HG03571 (cell line): ENCODE data around the gene PUM1.
A peak's percentile ranks its signal among the peaks of the same experiment; 100 is the strongest.
"Not testable (repeated sequence)": the region's sequence is repeated elsewhere in the genome, so short reads cannot be mapped to it uniquely, and the experiment has no call there.

ENCODE experiments used
- ATAC-seq: cut with Tn5 transposase; IDR thresholded peaks from one replicate; pipeline ENCODE4 v1.9.1; 2021; ENCODE audit not compliant: unreplicated experiment

PUM1 gene, protein sequence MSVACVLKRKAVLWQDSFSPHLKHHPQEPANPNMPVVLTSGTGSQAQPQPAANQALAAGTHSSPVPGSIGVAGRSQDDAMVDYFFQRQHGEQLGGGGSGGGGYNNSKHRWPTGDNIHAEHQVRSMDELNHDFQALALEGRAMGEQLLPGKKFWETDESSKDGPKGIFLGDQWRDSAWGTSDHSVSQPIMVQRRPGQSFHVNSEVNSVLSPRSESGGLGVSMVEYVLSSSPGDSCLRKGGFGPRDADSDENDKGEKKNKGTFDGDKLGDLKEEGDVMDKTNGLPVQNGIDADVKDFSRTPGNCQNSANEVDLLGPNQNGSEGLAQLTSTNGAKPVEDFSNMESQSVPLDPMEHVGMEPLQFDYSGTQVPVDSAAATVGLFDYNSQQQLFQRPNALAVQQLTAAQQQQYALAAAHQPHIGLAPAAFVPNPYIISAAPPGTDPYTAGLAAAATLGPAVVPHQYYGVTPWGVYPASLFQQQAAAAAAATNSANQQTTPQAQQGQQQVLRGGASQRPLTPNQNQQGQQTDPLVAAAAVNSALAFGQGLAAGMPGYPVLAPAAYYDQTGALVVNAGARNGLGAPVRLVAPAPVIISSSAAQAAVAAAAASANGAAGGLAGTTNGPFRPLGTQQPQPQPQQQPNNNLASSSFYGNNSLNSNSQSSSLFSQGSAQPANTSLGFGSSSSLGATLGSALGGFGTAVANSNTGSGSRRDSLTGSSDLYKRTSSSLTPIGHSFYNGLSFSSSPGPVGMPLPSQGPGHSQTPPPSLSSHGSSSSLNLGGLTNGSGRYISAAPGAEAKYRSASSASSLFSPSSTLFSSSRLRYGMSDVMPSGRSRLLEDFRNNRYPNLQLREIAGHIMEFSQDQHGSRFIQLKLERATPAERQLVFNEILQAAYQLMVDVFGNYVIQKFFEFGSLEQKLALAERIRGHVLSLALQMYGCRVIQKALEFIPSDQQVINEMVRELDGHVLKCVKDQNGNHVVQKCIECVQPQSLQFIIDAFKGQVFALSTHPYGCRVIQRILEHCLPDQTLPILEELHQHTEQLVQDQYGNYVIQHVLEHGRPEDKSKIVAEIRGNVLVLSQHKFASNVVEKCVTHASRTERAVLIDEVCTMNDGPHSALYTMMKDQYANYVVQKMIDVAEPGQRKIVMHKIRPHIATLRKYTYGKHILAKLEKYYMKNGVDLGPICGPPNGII

DNA sequence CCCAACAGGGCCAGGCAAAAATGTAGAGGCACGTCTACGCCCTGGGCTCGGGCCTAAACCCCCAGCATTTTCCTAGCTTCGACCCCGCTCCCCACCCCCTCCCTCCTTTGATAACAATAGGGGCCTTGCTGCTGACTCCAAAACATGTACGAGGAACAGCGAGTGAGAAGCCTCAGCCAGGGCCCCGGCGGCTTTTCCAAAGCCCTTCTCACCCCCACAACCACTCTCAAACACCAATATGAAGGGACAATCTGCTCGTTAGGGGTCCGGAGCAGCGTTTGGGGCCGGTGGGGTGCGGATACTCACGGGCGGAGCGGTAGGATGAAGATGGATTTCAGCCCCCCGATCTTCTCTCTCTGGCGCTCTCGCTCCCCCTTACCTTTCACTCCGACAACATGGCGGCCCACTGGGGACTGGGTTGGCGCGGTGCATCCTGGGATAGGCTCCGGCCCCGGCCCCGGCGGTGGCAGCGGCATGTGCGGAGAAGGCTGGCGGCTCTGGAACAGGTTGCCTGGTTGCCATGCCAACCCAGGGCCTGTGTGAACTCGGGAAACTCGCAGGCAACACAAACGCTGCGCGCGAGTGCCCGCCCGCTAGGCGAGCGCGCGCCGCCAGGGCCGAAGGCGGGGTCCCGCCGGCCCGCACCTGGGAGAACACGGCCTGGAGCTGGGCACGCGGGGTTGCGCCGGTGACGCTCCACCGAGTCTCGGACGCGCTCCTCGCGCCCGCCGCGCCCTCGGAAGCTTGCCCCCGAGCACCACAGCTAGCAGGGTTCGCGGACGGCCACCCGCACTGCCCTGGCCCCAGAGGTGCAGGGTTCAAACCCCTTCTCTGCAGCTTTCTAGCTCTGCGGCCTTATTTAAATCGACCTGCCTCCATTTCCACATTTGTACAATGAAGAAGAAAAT lies at the start of gene PUM1:
PUM1 (minus strand) TSS at position 408 of the 908 bp plus-strand sequence. CDS start 6,151 bp downstream, outside the sequence.
- peak; percentile 83 for ATAC-seq

GRCh38 chr1:31112266-31112935 lies 46.9 kb upstream of the PUM1 start:
- no peak for ATAC-seq

GRCh38 chr1:31111290-31111951 lies 45.9 kb upstream of the PUM1 start:
- no peak for ATAC-seq

- no peak for ATAC-seq
Observed at GRCh38 chr1:31110846-31111245, 45.3 kb upstream of the PUM1 start.

GRCh38 chr1:31108861-31109260 lies 43.3 kb upstream of the PUM1 start:
- no peak for ATAC-seq

DNA sequence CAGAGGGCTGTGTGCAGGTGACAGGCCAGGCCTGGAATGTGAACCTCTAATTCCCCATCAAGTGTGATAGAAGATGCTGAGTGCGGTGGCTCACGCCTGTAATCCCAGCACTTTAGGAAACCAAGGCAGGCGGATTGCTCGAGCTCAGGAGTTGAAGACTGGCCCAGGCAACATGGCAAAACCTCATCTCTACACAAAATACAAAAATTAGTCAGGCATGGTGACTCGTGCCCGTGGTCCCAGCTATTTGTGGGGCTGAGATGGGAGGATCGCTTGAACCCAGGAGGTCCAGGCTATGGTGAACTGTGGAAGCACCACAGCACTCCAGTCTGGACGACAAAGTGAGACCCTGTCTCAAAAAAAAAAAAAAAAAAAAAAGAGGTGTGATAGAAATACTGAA lies 40.1 kb upstream of the PUM1 start:
- ATAC-seq = no peak

DNA sequence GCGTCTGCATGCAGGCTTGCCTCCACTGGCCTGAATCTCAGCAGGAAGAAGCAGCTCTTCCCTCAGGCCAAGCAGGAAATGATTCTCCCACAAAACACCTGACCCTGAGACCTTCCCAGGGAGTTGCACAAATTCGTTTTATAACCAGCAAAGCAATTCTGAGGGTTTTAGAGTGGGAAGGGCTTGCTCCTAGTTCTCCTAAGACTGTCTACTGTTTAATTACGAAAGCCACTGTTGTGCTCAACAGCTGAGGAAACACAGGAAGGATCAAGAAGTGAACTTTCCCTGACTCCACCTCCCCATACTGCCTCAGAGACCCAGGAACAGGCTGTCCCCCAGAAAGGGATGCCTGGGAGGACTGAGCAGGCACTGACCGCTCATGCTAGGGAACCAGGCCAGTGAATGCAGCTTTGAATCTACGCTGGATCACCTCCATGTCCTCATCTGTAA lies 37.0 kb upstream of the PUM1 start:
- no peak for ATAC-seq

DNA sequence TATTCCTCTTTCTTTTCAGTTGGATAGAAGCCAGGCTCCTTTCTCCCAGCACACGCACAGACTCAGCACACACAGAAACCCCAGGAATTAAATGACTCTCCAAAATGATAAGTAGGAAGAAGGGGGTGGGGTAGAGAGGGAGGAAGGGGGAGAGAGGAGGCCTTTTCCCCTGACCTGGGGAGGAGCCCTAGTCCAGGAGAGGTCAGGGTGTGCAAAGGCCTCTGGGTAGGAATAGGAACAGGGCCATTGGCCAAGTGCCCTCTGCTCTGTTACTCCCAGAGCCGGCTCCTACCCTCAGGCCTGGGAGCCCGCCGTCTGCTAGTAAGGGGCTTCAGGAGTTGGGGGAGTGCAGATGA lies 35.6 kb upstream of the PUM1 start:
- no peak for ATAC-seq

DNA sequence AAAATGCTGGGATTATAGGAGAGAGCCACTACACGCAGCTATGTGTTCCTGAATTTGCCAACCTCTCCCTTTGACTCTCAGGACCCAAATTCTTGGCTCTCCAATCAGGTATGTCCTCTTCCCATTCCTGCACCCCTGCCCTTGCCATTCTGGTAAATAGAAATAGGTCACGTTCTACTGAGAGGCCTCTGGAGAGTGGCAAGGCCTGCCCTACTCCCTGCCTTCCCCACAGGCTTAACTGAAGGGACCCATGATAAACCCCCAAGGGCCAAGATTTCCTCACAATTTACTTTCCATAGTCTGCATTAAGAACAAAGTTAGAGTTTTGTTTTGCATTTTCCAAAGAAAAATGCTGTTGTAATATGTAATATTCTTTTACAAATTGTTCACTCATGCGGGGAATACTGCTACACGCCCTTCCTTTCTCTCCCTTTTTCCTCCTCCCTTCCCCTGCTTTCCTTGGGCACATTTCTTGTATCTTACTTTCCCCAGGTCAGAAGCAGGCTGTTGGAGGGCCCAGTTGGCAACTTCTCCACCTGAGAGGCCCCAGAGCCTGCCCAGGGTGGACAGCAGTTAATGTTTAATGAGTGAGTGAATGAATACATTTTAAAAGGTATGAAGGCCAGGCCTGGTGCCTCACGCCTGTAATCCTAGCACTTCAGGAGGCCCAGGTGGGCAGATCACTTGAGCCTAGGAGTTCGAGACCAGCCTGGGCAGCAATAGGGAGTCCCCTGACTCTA lies 33.9 kb upstream of the PUM1 start:
- no peak for ATAC-seq

DNA sequence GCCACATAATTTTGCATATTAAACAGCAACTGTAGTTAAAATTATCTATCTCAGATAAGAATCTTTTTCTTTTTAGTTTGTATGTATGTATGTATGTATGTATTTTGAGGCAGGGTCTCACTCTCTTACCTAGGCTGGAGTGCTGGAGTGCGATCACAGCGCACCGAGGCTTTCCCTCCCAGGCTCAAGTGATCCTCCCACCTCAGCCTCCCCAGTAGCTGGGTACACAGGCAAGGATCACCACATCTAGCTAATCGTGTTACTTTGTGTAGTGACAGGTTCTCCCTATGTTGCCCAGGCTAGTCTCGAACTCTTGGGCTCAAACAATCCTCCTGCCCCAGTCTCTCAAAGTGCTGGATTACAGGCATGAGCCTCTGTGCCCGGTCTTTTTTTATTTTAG lies 30.5 kb upstream of the PUM1 start:
- no peak for ATAC-seq

- no peak for ATAC-seq
Observed at GRCh38 chr1:31095298-31095981, 29.9 kb upstream of the PUM1 start.

DNA sequence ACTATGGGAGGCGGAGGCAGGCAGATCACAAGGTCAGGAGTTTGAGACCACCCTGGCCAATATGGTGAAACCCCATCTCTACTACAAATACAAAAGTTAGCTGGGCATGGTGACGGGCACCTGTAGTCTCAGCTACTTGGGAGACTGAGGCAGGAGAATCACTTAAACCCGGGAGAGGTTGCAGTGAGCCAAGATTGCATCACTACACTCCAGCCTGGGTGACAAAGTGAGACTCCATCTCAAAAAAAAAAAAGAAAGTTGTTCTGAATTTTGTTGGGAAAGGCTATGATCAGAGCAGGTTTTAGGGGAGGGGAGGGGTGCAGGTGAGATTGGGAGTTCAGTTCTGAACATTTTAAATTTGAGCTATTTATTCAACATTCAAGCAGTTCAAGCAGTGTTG lies 22.6 kb upstream of the PUM1 start:
- ATAC-seq = not testable (repeated sequence)

GRCh38 chr1:31084782-31085569 lies 19.5 kb upstream of the PUM1 start:
- no peak for ATAC-seq

DNA sequence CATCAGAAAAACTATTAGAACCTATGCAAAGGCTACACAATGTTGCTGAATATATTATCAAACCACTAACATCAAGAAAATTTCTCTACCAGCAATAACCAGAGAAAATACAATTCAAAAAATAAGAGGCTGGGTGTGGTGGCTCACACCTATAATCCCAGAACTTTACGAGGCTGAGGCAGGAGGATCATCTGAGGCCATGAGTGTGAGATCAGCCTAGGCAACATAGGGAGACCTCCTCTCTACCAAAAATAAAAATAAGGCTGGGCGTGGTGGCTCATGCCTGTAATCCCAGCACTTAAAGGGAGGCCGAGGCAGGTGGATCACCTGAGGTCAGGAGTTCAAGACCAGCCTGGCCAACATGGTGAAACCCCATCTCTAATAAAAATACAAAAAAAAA lies 16.9 kb upstream of the PUM1 start:
- no peak for ATAC-seq

DNA sequence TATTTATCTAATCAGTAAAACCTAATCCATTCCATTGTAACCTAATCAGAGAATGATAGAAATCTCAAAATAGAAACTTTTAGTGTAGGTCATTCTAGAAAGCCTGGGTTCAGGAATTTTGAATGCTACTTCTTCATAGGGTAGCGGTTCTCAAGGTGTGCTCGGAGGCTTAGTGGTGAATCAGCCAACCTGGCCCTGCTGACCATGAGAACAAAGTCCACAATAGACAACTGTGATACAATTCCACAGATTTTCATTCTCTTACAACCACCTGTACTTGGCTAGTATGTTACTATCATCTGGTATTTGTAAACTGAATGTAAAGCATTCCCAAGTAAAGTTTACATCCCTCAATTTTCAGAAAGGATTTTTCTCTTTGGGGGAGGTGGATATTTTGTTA lies 7.5 kb upstream of the PUM1 start:
- ATAC-seq = no peak

DNA sequence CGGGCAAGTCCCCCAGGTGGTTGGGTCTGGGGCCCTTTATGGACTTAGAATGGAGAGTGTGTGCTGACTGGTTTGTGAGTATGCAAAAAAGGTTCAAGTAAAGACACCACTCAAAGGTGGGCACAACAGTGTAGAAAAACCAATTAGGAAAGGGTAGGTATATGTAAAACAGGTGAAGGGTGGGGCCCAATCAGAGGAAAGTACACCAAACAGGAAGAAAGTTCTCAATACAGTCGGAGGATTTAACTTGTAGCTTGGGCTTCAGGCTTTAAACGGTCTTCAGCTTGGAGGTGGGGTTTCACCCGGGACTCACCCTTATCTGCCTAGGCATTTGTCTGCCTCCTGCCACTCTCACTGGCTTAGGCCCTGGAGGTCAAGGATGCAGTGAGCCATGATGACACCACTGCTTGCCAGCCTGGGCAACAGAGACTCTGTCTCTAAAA lies 6.8 kb upstream of the PUM1 start:
- no peak for ATAC-seq

GRCh38 chr1:31069392-31069791 lies 3.9 kb upstream of the PUM1 start:
- no peak for ATAC-seq
